WTC11 (cell line): Measurements from ENCODE around the gene GNG11. TPM values are rescaled to one million over a fixed set of nuclear protein-coding genes. Genes with fewer than 3 reads are reported as not detected.

ENCODE experiments used
- ATAC-seq: fragments of 200-7000 bp; cut with Tn5 transposase; 2 replicates; pipeline ENCODE4 v1.10.0; 2021; ENCODE audit warnings: mild to moderate bottlenecking, moderate library complexity
- Bru-seq: library from RNA; stranded (reverse); fragments of 400-500 nt; gene quantifications from one replicate; lab custom pipeline; 2021; lab: Mats Ljungman, UMichigan
- CTCF ChIA-PET: fragments of 300-600 bp; sonication (Branson Sonifier 250); formaldehyde crosslinking; loops from one replicate; lab custom pipeline; 2021; ENCODE audit warnings: antibody characterized with exemption; lab: Charles Lee
- POLR2A ChIA-PET: fragments of 350-600 bp; sonication (Branson Sonifier 250); formaldehyde crosslinking; loops from one replicate; lab custom pipeline; 2021; ENCODE audit warnings: antibody characterized with exemption; lab: Charles Lee
- DNase-seq: peaks from one replicate; pipeline ENCODE4 v3.0.0; 2021; ENCODE audit warnings: low spot score
- H3K27ac Mint-ChIP-seq: 2 replicates; pipeline ENCODE4 v1.8.0; 2021; ENCODE audit warnings: mixed read lengths
- H3K27me3 Mint-ChIP-seq: 2 replicates; pipeline ENCODE4 v1.8.0; 2021; ENCODE audit warnings: low read depth, mild to moderate bottlenecking, moderate library complexity, mixed read lengths
- H3K36me3 Mint-ChIP-seq: 2 replicates; pipeline ENCODE4 v1.8.0; 2021; ENCODE audit warnings: mixed read lengths
- H3K4me1 Mint-ChIP-seq: 2 replicates; pipeline ENCODE4 v1.8.0; 2022; ENCODE audit warnings: mixed read lengths
- H3K4me3 Mint-ChIP-seq: 2 replicates; pipeline ENCODE4 v1.8.0; 2021; ENCODE audit warnings: mild to moderate bottlenecking, moderate library complexity, mixed read lengths
- H3K9me3 Mint-ChIP-seq: 2 replicates; pipeline ENCODE4 v1.8.0; 2021; ENCODE audit warnings: mixed read lengths
- FOXJ3 ChIP-seq: sonication (generic); formaldehyde crosslinking; IDR thresholded peaks from 2 replicates; pipeline ENCODE4 v1.9.0; 2021; ENCODE audit warnings: missing genetic modification reagents, mild to moderate bottlenecking, borderline replicate concordance
- HMGA2 ChIP-seq: fragments of 250-450 bp; sonication (Bioruptor Pico); IDR thresholded peaks from 2 replicates; pipeline ENCODE4 v1.4.0; 2021; ENCODE audit warnings: mild to moderate bottlenecking, moderate library complexity
- NFATC4 ChIP-seq: fragments of 250-450 bp; sonication (Bioruptor Pico); IDR thresholded peaks from 2 replicates; pipeline ENCODE4 v1.9.0; 2021; ENCODE audit warnings: mild to moderate bottlenecking
- RELA ChIP-seq: sonication (generic); formaldehyde crosslinking; IDR thresholded peaks from 2 replicates; pipeline ENCODE4 v1.8.1; 2022; ENCODE audit warnings: missing genetic modification reagents, mild to moderate bottlenecking, borderline replicate concordance
- RORB ChIP-seq: fragments of 250-450 bp; sonication (Bioruptor Pico); IDR thresholded peaks from 2 replicates; pipeline ENCODE4 v1.9.0; 2021; ENCODE audit warnings: mild to moderate bottlenecking
- SOX15 ChIP-seq: fragments of 250-450 bp; sonication (Bioruptor Pico); IDR thresholded peaks from 2 replicates; pipeline ENCODE4 v1.9.0; 2021; ENCODE audit warnings: mild to moderate bottlenecking
- ZNF121 ChIP-seq: sonication (generic); formaldehyde crosslinking; IDR thresholded peaks from 2 replicates; pipeline ENCODE4 v1.8.0; 2023; ENCODE audit warnings: missing genetic modification reagents
- ZNF423 ChIP-seq: fragments of 250-450 bp; sonication (Bioruptor Pico); IDR thresholded peaks from 2 replicates; pipeline ENCODE4 v2.1.2; 2022; ENCODE audit warnings: mild to moderate bottlenecking, moderate library complexity
- long read RNA-seq, 3 experiments: library from RNA in 1 of 3; library from capped mRNA in 1 of 3; library from polyadenylated mRNA in 1 of 3; unstranded in 2 of 3; stranded (forward) in 1 of 3; transcript quantifications; one replicate each; pipeline ENCODE4 v2.0.0, GENCODE V29; 2021
- total RNA-seq: library from RNA; stranded (reverse); gene quantifications from 3 replicates; pipeline ENCODE4 v1.2.3, GENCODE V29; 2021
- TF ChIP-seq, protein P1 (sequence below): fragments of 250-450 bp; sonication (Bioruptor Pico); IDR thresholded peaks from 2 replicates; pipeline ENCODE4 v1.9.0; 2021; ENCODE audit warnings: moderate library complexity, mild to moderate bottlenecking, inconsistent platforms, borderline replicate concordance
- TF ChIP-seq, protein P2 (sequence below): sonication (generic); formaldehyde crosslinking; IDR thresholded peaks from 2 replicates; pipeline ENCODE4 v1.8.0; 2022; ENCODE audit warnings: mild to moderate bottlenecking, missing genetic modification reagents
- TF ChIP-seq, protein P3 (sequence below): sonication (generic); formaldehyde crosslinking; IDR thresholded peaks from 2 replicates; pipeline ENCODE4 v1.8.1; 2022; ENCODE audit warnings: low read depth, mild to moderate bottlenecking, moderate library complexity, missing genetic modification reagents, borderline replicate concordance
- TF ChIP-seq, protein P4 (sequence below): sonication (generic); formaldehyde crosslinking; IDR thresholded peaks from 2 replicates; pipeline ENCODE4 v1.8.0; 2022; ENCODE audit warnings: missing genetic modification reagents
- TF ChIP-seq, protein P5 (sequence below): sonication (generic); formaldehyde crosslinking; IDR thresholded peaks from 2 replicates; pipeline ENCODE4 v1.8.1; 2022; ENCODE audit warnings: missing genetic modification reagents, borderline replicate concordance
- TF ChIP-seq, protein P6 (sequence below): sonication (generic); formaldehyde crosslinking; IDR thresholded peaks from 2 replicates; pipeline ENCODE4 v1.8.1; 2022; ENCODE audit warnings: mild to moderate bottlenecking, missing genetic modification reagents, moderate library complexity, borderline replicate concordance
- TF ChIP-seq, protein P7 (sequence below): sonication (generic); formaldehyde crosslinking; IDR thresholded peaks from 2 replicates; pipeline ENCODE4 v1.8.1; 2023; ENCODE audit warnings: mild to moderate bottlenecking, missing genetic modification reagents

The GNG11 gene
- total RNA-seq, result 1.3 to 1.7 TPM (median 1.4 TPM) in 3 replicates
- Bru-seq, nascent RNA, result percentile 41 among the genes with signal in this experiment
- long read RNA-seq, experiment 1, transcript GNG11-201 (2 exons, 3,055 nt), result major isoform, 5 of 6 reads
- long read RNA-seq, experiment 1, partial matches to known transcripts, result 0 of 6 reads
- long read RNA-seq, experiment 1, other reads (novel, unspliced or antisense), result 1 of 6 reads
- long read RNA-seq, experiment 2, partial matches to known transcripts, result 0 of 4 reads
- long read RNA-seq, experiment 2, other reads (novel, unspliced or antisense), result 0 of 4 reads
- long read RNA-seq, experiment 3, transcript GNG11-201 (2 exons, 3,055 nt), result major isoform, 26 of 26 reads
- long read RNA-seq, experiment 3, partial matches to known transcripts, result 0 of 26 reads
- long read RNA-seq, experiment 3, other reads (novel, unspliced or antisense), result 0 of 26 reads

DNA sequence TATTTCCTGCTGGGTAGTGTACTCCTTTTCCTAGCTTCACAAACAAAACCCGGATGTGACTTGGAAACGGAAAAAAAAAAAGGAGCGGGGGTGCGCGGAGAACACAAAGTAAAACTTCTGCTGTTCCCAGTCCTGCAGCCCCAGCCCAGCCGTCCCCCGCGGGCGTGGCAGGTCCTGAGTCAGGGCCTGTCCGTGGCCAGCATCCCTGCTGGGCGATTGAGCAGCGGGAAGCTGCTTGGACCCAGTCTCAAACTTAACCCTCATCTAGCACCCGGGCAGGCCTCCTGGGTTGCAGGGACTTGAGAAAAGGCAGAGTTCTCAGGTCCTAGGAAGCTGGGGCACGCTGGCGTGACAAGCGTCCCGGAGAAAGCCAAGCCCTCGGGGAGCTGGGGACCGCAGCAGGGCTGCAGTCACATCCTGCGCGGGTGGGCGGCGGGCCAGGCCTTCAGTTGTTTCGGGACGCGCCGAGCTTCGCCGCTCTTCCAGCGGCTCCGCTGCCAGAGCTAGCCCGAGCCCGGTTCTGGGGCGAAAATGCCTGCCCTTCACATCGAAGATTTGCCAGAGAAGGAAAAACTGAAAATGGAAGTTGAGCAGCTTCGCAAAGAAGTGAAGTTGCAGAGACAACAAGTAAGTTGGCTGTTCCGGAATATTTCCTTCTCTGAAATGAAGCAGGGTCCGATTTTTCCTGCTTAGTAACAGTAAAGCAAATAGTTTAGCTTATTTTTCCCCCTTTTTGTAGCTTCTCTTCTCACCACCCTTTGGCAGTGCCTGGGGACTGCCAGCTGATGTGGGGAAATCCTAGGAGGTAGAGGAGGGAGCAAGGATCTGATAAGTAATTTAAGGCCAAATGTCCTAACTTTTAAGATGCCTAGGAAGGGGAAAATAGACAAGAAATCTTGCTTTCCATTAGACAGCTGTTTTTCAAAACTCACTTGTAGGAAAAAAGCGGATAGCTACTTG, at the start of gene GNG11:
TSS of gene GNG11 (plus strand) at position 129 of the 960 bp plus-strand sequence. CDS start at position 532, 403 bp downstream.
- H3K27me3 Mint-ChIP-seq, result no peaks in the 10 kb centered on the region
- 0 out of 2 replicates have a peak, but pooled peaks cover 4% of the 10 kb centered on the region for H3K9me3 Mint-ChIP-seq
- H3K4me1 Mint-ChIP-seq, result peaks cover 23% of the 10 kb centered on the region
- POLR2A ChIA-PET, result no interaction called here
- peak within 1 kb of the TSS; percentile 67 for H3K4me3 Mint-ChIP-seq
- CTCF ChIA-PET, result interaction anchor here (0.7 to 1.5 kb wide), 9 partner anchors 19 to 473 kb away, joined by 3 to 15 read pairs (median 4); no protein-coding TSS in a partner anchor
- no peak within 1 kb of the TSS; the same call in 1 of the 2 replicates for H3K27ac Mint-ChIP-seq
- ATAC-seq (peak; percentile 92), DNase-seq (peak; percentile 59)
- no peaks in the 10 kb centered on the region for H3K36me3 Mint-ChIP-seq
- TF ChIP-seq, protein P1, sequence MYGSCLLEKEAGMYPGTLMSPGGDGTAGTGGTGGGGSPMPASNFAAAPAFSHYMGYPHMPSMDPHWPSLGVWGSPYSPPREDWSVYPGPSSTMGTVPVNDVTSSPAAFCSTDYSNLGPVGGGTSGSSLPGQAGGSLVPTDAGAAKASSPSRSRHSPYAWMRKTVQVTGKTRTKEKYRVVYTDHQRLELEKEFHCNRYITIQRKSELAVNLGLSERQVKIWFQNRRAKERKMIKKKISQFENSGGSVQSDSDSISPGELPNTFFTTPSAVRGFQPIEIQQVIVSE, result no peak
- TF ChIP-seq HMGA2 (CRISPR knock-in tag) (no peak), ZNF423 (CRISPR knock-in tag) (peak; percentile 45), RELA (CRISPR knock-in tag) (0 out of 2 replicates have a peak, but pooled peaks have one; percentile 45), RORB (CRISPR knock-in tag) (no peak)
- TF ChIP-seq, protein P2, sequence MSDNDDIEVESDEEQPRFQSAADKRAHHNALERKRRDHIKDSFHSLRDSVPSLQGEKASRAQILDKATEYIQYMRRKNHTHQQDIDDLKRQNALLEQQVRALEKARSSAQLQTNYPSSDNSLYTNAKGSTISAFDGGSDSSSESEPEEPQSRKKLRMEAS (CRISPR knock-in tag), result 0 out of 2 replicates have a peak, but pooled peaks have one; percentile 23
- TF ChIP-seq, protein P3, sequence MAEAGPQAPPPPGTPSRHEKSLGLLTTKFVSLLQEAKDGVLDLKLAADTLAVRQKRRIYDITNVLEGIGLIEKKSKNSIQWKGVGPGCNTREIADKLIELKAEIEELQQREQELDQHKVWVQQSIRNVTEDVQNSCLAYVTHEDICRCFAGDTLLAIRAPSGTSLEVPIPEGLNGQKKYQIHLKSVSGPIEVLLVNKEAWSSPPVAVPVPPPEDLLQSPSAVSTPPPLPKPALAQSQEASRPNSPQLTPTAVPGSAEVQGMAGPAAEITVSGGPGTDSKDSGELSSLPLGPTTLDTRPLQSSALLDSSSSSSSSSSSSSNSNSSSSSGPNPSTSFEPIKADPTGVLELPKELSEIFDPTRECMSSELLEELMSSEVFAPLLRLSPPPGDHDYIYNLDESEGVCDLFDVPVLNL (CRISPR knock-in tag), result no peak
- TF ChIP-seq, protein P4, sequence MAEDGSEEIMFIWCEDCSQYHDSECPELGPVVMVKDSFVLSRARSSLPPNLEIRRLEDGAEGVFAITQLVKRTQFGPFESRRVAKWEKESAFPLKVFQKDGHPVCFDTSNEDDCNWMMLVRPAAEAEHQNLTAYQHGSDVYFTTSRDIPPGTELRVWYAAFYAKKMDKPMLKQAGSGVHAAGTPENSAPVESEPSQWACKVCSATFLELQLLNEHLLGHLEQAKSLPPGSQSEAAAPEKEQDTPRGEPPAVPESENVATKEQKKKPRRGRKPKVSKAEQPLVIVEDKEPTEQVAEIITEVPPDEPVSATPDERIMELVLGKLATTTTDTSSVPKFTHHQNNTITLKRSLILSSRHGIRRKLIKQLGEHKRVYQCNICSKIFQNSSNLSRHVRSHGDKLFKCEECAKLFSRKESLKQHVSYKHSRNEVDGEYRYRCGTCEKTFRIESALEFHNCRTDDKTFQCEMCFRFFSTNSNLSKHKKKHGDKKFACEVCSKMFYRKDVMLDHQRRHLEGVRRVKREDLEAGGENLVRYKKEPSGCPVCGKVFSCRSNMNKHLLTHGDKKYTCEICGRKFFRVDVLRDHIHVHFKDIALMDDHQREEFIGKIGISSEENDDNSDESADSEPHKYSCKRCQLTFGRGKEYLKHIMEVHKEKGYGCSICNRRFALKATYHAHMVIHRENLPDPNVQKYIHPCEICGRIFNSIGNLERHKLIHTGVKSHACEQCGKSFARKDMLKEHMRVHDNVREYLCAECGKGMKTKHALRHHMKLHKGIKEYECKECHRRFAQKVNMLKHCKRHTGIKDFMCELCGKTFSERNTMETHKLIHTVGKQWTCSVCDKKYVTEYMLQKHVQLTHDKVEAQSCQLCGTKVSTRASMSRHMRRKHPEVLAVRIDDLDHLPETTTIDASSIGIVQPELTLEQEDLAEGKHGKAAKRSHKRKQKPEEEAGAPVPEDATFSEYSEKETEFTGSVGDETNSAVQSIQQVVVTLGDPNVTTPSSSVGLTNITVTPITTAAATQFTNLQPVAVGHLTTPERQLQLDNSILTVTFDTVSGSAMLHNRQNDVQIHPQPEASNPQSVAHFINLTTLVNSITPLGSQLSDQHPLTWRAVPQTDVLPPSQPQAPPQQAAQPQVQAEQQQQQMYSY (CRISPR knock-in tag), result 0 out of 2 replicates have a peak, but pooled peaks have one; percentile 31
- TF ChIP-seq, protein P5, sequence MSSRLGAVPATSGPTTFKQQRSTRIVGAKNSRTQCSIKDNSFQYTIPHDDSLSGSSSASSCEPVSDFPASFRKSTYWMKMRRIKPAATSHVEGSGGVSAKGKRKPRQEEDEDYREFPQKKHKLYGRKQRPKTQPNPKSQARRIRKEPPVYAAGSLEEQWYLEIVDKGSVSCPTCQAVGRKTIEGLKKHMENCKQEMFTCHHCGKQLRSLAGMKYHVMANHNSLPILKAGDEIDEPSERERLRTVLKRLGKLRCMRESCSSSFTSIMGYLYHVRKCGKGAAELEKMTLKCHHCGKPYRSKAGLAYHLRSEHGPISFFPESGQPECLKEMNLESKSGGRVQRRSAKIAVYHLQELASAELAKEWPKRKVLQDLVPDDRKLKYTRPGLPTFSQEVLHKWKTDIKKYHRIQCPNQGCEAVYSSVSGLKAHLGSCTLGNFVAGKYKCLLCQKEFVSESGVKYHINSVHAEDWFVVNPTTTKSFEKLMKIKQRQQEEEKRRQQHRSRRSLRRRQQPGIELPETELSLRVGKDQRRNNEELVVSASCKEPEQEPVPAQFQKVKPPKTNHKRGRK (CRISPR knock-in tag), result no peak

DNA sequence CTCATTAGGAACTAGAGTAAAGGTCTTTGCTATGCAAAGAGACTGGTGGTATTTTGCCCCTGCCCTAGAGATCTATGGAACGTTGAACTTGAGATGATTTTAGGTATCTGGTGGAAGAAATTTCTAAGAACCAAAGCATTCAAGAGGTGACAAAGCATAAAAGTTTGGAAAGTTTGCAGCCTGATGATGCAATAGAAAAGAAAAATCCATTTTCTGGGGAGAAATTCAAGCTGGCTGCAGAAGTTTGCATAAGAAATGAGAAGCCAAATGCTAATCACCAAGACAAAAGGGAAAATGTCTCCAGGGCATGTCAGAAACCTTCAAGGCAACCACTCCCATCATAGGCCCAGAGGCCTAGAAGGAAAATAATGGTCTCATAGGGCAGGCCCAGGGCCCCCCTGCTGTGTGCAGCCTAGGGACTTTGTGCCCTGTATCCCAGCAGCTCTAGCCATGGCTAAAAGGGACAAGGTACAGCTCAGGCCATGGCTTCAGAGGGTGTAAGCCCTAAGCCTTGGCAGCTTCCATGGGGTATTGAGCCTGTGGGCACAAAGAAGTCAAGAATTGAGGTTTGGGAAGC, 47.4 kb upstream of the GNG11 start:
- Mint-ChIP-seq H3K4me3 (no peak overlapping the region), H3K36me3 (peaks cover 24% of the 10 kb centered on the region), H3K9me3 (peaks cover 38% of the 10 kb centered on the region), H3K27ac (no peak overlapping the region; the same call in 1 of the 2 replicates), H3K27me3 (no peaks in the 10 kb centered on the region), H3K4me1 (peaks cover 11% of the 10 kb centered on the region)
- ChIA-PET POLR2A (no interaction called here), CTCF (no interaction called here)
- peak; percentile 34 for DNase-seq
- peak; percentile 79 for ATAC-seq
- TF ChIP-seq, protein P6, sequence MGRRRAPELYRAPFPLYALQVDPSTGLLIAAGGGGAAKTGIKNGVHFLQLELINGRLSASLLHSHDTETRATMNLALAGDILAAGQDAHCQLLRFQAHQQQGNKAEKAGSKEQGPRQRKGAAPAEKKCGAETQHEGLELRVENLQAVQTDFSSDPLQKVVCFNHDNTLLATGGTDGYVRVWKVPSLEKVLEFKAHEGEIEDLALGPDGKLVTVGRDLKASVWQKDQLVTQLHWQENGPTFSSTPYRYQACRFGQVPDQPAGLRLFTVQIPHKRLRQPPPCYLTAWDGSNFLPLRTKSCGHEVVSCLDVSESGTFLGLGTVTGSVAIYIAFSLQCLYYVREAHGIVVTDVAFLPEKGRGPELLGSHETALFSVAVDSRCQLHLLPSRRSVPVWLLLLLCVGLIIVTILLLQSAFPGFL (CRISPR knock-in tag), result no peak
- TF ChIP-seq ZNF121 (CRISPR knock-in tag) (no peak), SOX15 (CRISPR knock-in tag) (no peak), NFATC4 (CRISPR knock-in tag) (no peak), FOXJ3 (CRISPR knock-in tag) (no peak)
- TF ChIP-seq, protein P7, sequence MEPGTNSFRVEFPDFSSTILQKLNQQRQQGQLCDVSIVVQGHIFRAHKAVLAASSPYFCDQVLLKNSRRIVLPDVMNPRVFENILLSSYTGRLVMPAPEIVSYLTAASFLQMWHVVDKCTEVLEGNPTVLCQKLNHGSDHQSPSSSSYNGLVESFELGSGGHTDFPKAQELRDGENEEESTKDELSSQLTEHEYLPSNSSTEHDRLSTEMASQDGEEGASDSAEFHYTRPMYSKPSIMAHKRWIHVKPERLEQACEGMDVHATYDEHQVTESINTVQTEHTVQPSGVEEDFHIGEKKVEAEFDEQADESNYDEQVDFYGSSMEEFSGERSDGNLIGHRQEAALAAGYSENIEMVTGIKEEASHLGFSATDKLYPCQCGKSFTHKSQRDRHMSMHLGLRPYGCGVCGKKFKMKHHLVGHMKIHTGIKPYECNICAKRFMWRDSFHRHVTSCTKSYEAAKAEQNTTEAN, result no peak
